GM21723 (cell line): Measurements from ENCODE around the gene ATP8B4.
"Not testable (repeated sequence)": the region's sequence is repeated elsewhere in the genome, so short reads cannot be mapped to it uniquely, and the experiment has no call there.

Source experiments
- ATAC-seq: cut with Tn5 transposase; IDR thresholded peaks from one replicate; pipeline ENCODE4 v1.9.1; 2021; ENCODE audit warnings: mild to moderate bottlenecking, moderate library complexity; ENCODE audit not compliant: unreplicated experiment

Gene ATP8B4, protein sequence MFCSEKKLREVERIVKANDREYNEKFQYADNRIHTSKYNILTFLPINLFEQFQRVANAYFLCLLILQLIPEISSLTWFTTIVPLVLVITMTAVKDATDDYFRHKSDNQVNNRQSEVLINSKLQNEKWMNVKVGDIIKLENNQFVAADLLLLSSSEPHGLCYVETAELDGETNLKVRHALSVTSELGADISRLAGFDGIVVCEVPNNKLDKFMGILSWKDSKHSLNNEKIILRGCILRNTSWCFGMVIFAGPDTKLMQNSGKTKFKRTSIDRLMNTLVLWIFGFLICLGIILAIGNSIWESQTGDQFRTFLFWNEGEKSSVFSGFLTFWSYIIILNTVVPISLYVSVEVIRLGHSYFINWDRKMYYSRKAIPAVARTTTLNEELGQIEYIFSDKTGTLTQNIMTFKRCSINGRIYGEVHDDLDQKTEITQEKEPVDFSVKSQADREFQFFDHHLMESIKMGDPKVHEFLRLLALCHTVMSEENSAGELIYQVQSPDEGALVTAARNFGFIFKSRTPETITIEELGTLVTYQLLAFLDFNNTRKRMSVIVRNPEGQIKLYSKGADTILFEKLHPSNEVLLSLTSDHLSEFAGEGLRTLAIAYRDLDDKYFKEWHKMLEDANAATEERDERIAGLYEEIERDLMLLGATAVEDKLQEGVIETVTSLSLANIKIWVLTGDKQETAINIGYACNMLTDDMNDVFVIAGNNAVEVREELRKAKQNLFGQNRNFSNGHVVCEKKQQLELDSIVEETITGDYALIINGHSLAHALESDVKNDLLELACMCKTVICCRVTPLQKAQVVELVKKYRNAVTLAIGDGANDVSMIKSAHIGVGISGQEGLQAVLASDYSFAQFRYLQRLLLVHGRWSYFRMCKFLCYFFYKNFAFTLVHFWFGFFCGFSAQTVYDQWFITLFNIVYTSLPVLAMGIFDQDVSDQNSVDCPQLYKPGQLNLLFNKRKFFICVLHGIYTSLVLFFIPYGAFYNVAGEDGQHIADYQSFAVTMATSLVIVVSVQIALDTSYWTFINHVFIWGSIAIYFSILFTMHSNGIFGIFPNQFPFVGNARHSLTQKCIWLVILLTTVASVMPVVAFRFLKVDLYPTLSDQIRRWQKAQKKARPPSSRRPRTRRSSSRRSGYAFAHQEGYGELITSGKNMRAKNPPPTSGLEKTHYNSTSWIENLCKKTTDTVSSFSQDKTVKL

GRCh38 chr15:50119063-50120040, at the start of gene ATP8B4:
Gene ATP8B4 (minus strand): TSS chr15:50119233. CDS start chr15:50106966, 12,267 bp downstream.
- ATAC-seq = no peak

GRCh38 chr15:50168379-50168778, 49.3 kb upstream of the ATP8B4 start:
- ATAC-seq = no peak

DNA sequence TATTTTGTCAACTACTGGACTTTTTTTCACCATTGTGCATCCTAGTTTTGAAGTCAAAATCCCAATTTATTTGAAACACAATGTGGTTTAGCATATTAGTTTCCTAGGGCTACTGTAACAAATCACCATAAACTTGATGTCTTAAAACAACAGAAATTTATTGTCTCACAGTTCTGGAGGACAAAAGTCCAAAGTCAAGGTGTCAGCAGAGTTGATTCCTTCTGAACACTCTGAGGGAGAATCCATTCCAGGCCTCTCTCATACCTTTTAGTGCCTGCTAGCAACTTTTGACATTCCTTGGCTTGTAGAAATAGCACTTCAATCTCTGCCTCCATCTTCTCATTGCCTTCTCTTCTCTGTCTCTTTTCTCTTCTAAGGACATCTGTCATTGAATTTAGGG, 48.1 kb upstream of the ATP8B4 start:
- ATAC-seq = no peak

DNA sequence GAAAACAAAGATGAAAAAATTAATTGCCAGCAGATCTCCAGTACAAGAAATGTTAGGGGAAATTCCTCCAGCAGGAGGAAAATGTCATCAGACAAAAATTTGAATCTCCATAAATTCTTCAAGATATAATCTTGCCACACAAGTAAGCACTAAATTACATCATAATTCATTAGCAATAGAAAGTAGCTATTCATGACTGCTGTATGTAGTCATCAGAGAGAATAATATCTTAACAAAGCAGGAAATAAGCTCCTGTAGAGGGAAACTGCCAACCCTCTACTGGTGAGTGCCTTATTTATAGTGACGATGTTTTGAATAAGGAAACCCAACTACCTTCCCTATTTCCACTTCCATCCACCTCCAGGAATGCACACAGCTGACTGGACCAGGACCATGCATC, 47.2 kb upstream of the ATP8B4 start:
- no peak for ATAC-seq

- no peak for ATAC-seq
Measured at GRCh38 chr15:50164458-50164857, 45.4 kb upstream of the ATP8B4 start.

GRCh38 chr15:50163719-50164410, 44.8 kb upstream of the ATP8B4 start:
- ATAC-seq = no peak

DNA sequence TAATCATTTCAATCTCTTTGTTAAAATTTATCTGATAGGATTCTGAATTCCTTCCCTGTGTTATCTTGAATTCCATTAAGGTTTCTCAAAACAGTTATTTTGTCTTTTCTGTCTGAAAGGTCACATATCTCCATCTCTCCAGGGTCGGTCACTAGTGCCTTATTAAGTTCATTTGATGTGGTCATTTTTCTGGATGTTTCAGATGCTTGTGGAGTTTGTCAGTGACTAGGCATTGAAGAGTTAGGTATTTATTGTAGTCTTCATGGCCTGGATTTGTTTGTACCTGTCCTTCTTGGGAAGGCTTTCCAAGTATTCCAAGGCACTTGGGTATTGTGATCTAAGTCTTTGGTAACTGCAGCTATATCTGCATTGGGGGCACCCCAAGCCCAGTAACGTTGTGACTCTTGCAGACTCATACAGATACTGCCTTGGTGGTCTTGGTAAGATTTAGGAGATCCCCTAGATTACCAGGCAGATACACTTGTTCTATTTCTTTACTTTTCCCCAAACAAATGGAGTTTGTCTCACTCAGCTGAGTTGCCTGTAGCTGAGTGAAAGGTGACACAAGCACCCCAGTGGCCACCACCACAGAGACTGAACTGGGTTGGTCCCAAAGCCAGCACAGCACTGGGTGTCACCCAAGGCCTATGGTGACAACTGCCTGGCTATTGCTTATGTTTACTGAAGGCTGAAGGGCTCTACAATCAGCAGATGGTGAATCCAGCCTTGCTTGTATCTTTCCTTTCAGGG, 44.1 kb upstream of the ATP8B4 start:
- no peak for ATAC-seq

DNA sequence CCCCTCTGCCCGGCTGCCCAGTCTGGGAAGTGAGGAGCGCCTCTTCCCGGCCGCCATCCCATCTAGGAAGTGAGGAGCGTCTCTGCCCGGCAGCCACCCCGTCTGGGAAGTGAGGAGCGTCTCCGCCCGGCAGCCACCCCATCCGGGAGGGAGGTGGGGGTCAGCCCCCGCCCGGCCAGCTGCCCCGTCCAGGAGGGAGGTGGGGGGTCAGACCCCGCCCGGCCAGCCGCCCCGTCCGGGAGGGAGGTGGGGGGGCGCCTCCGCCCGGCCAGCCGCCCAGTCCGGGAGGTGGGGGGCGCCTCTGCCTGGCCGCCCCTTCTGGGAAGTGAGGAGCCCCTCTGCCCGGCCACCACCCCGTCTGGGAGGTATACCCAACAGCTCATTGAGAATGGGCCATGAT, 39.2 kb upstream of the ATP8B4 start:
- not testable (repeated sequence) for ATAC-seq

- ATAC-seq = no peak
Measured at GRCh38 chr15:50151476-50151875, 32.4 kb upstream of the ATP8B4 start.

GRCh38 chr15:50150851-50151250, 31.8 kb upstream of the ATP8B4 start:
- no peak for ATAC-seq

GRCh38 chr15:50150349-50150748, 31.3 kb upstream of the ATP8B4 start:
- ATAC-seq = no peak

- no peak for ATAC-seq
Measured at GRCh38 chr15:50149090-50149489, 30.1 kb upstream of the ATP8B4 start.

GRCh38 chr15:50148362-50148963, 29.4 kb upstream of the ATP8B4 start:
- no peak for ATAC-seq

GRCh38 chr15:50146632-50147031, 27.6 kb upstream of the ATP8B4 start:
- ATAC-seq = no peak

DNA sequence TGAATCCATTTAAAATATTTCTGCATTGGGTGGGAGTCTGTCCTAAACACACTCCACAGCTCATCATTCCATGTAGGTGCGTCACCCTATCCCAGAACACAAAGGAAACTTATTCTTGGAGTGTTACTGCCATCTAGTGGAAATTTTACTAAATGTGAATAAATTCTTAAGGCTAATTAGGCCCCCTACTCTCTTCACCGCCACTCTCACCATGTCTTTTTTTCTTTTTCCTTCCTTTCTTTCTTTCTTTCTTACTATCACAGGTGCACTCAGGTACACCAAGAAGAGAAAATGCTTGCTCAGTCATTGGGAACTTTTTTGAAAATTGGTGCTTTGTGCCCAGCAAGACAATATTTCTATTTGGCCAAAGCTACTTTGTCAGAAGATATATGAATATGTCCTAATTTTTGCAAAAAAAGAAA, 26.4 kb upstream of the ATP8B4 start:
- no peak for ATAC-seq

DNA sequence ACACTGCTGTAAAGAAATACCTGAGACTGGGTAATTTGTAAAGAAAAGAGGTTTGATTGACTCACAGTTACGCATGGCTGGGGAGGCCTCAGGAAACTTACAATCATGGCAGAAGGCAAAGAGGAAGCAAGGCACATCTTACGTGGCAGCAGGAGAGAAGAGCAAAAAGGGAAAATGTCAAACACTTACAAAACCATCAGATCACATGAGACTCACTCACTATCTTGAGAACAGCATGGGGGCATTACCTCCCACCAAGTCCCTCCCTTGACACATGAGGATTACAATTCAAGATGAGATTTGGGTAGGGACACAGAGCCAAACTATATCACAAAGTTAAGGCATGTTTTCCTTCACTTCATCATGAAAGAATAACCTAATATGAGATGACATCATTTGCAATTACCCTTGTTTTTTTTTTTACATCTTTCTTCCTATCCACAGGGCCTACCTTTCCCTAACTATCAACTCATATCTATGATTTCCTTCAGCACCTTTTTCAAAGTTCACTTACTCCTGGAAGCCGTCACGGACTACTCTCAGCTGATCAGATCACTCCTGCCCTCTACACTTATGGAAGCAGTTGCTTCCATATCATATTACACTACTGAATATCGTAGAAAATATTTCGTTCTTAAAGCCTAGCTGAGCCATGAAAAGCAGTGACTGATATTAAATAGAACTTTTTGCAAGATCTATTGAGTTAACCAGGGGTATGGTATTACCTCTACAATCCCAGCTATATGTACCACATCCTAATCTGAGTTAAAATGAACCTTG, 25.5 kb upstream of the ATP8B4 start:
- ATAC-seq = no peak

DNA sequence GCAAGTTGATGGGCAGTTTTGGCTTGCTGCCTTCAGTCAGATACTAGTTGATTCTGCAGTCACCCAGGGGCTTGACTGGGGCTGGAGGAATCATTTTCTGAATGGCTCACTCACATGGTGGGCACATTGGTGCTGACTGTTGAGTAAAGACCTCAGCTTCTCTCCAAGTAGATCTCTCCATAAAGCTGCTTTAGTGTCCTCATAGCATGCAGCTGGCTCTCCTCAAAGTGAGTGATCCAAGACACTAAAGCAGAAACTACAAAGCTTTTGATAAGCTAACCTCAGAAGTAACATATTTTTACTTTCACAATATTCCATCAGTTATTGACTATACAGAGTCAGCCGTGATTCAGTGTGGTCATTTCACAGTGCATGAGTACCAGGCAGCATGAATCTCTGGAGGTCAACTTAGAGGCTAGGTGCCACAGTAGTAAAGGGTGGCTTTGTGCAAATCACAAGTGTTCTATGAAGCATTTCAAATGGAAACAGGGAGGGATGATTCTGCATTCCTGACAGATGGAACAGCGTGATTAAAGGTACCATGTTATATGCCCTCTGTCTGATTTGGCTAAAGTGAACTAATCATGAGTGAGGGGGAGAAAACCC, 24.3 kb upstream of the ATP8B4 start:
- no peak for ATAC-seq
